Epithelial cell of esophagus (primary cell): ENCODE measurements around the gene SHISA6.
"Not testable (repeated sequence)": the region's sequence is repeated elsewhere in the genome, so short reads cannot be mapped to it uniquely, and the experiment has no call there.

Experiments
- DNase-seq: peaks from one replicate; pipeline ENCODE4 v3.0.0; 2010; ENCODE audit warnings: low read depth
- H3K4me3 ChIP-seq: 2 replicates; pipeline ENCODE4 v1.5.1; 2011; ENCODE audit warnings: mild to moderate bottlenecking, low read length, control low read depth
- CTCF ChIP-seq: IDR thresholded peaks from 2 replicates; pipeline ENCODE4 v1.5.1; 2011; ENCODE audit warnings: low read depth, mild to moderate bottlenecking, low read length, control low read depth, inconsistent platforms; ENCODE audit not compliant: insufficient read depth; ENCODE audit errors: missing control alignments

The SHISA6 gene

GRCh38 chr17:11300201-11300600 lies 59.2 kb downstream of the SHISA6 start:
- no peak for DNase-seq
- no peak for TF ChIP-seq CTCF
- no peak overlapping the region for H3K4me3 ChIP-seq

GRCh38 chr17:11300738-11301137 lies 59.7 kb downstream of the SHISA6 start:
- TF ChIP-seq CTCF = no peak
- no peak for DNase-seq
- H3K4me3 ChIP-seq = no peak overlapping the region

- DNase-seq, H3K4me3 ChIP-seq: not testable (repeated sequence)
Measured at GRCh38 chr17:11301874-11302273, 60.9 kb downstream of the SHISA6 start.

- no peak for DNase-seq
- TF ChIP-seq CTCF = no peak
- H3K4me3 ChIP-seq = no peak overlapping the region
Measured at GRCh38 chr17:11302401-11303186, 61.6 kb downstream of the SHISA6 start.

- no peak overlapping the region for H3K4me3 ChIP-seq
- DNase-seq = no peak
Measured at GRCh38 chr17:11303773-11304394, 62.9 kb downstream of the SHISA6 start.

GRCh38 chr17:11304568-11304967 lies 63.6 kb downstream of the SHISA6 start:
- no peak overlapping the region for H3K4me3 ChIP-seq
- no peak for DNase-seq
- no peak for TF ChIP-seq CTCF

More at GRCh38 chr17:11303773-11304394, 62.9 kb downstream of the SHISA6 start:
- TF ChIP-seq CTCF = no peak

GRCh38 chr17:11305524-11305923 lies 64.5 kb downstream of the SHISA6 start:
- DNase-seq = no peak
- TF ChIP-seq CTCF = no peak
- H3K4me3 ChIP-seq = no peak overlapping the region
